ENCODE results near the gene CCDC47. TPM values are rescaled to one million over a fixed set of nuclear protein-coding genes. Genes with fewer than 3 reads are reported as not detected.
"Not testable (repeated sequence)": the region's sequence is repeated elsewhere in the genome, so short reads cannot be mapped to it uniquely, and the experiment has no call there.

Gene CCDC47
- total and polyA plus RNA-seq, 2 donors: 25.9 to 34.7 TPM

DNA sequence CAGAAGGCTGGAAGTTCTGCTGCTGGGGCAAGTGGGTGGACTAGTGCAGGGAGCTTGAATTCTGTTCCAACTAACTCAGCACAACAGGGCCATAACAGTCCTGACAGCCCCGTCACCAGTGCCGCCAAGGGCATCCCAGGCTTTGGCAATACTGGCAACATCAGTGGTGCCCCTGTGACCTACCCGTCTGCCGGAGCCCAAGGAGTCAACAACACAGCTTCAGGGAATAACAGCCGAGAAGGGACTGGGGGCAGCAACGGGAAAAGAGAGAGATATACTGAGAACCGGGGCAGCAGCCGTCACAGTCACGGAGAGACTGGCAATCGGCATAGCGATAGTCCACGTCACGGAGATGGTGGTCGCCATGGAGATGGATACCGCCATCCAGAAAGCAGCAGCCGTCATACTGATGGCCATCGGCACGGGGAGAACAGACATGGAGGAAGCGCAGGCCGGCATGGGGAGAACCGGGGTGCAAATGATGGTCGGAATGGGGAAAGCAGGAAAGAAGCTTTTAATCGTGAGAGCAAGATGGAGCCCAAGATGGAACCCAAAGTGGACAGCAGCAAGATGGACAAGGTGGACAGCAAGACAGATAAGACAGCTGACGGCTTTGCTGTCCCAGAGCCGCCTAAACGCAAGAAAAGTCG, 44.5 kb upstream of the CCDC47 start:
- peaks cover 84 to 100% of the 10 kb centered on the region in 2 donors for H3K36me3 ChIP-seq (ENCODE audit: control insufficient read depth in 2 of 2, insufficient read depth in 2 of 2, low read length in 1 of 2)
- no peak overlapping the region for H3K27ac ChIP-seq (ENCODE audit: low read depth in 1 of 2, low read length in 1 of 2)
- H3K9me3 ChIP-seq (ENCODE audit: control insufficient read depth in 2 of 2, insufficient read depth in 1 of 2, low read length in 1 of 2): no peaks in the 10 kb centered on the region
- no peak overlapping the region for H3K4me3 ChIP-seq (ENCODE audit: low read length in 2 of 2)
- no peaks in the 10 kb centered on the region for H3K4me1 ChIP-seq (ENCODE audit: control insufficient read depth in 2 of 2, insufficient read depth in 2 of 2, low read length in 2 of 2)
- no peak for DNase-seq (ENCODE audit: low read depth in 6 of 9, low spot score in 9 of 9)
- H3K27me3 ChIP-seq (ENCODE audit: control insufficient read depth in 2 of 2, insufficient read depth in 1 of 2, low read length in 1 of 2): no peaks in the 10 kb centered on the region
- WGBS: 98% methylated on average over 27 of the region's 27 CpGs

DNA sequence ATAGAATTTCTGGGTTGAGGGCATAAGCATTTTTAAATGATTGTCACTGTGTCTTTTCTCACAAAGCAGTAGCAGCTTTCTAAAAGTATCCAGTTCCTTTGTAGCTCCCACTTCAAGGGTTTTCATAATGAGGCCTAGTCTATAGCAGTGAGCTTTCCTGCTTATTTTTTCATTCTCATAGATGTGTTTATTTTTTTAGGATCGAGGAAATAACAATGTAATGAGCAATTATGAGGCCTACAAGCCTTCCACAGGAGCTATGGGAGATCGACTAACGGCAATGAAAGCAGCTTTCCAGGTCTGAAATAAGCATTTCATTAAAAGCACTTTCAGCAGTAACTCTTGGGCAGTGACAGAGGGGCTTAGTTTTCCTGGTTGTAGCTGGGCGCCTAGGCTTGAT, 43.3 kb upstream of the CCDC47 start:
- WGBS: 97% methylated on average over 4 of the region's 4 CpGs
- Histone ChIP-seq H3K4me3 (ENCODE audit: low read length in 2 of 2) (no peak overlapping the region), H3K27ac (ENCODE audit: low read depth in 1 of 2, low read length in 1 of 2) (no peak overlapping the region), H3K36me3 (ENCODE audit: control insufficient read depth in 2 of 2, insufficient read depth in 2 of 2, low read length in 1 of 2) (peaks cover 88 to 99% of the 10 kb centered on the region in 2 donors), H3K4me1 (ENCODE audit: control insufficient read depth in 2 of 2, insufficient read depth in 2 of 2, low read length in 2 of 2) (no peaks in the 10 kb centered on the region), H3K27me3 (ENCODE audit: control insufficient read depth in 2 of 2, insufficient read depth in 1 of 2, low read length in 1 of 2) (no peaks in the 10 kb centered on the region), H3K9me3 (ENCODE audit: control insufficient read depth in 2 of 2, insufficient read depth in 1 of 2, low read length in 1 of 2) (no peaks in the 10 kb centered on the region)
- DNase-seq (ENCODE audit: low read depth in 6 of 9, low spot score in 9 of 9): no peak

DNA sequence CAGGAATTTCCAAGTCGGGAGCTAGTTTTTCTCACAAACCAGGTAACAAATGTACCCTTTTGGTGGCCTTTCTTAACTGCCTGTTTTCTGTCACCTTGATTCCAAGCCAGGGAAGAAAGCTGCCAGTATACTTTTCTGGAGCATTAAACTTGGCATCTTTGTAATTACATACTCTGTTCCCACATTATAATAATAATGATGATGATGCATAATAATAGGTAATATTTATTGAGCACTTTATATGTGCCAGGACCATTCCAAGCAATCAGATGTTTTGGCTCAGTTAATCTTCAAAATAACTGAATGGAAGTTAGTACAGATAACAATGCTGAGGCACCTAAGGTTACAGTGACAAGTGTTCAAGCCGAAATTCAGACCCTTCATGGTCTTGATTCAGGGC, 42.7 kb upstream of the CCDC47 start:
- no peaks in the 10 kb centered on the region for H3K4me1 ChIP-seq (ENCODE audit: control insufficient read depth in 2 of 2, insufficient read depth in 2 of 2, low read length in 2 of 2)
- no peak overlapping the region for H3K4me3 ChIP-seq (ENCODE audit: low read length in 2 of 2)
- 98% methylated on average over 2 of the region's 2 CpGs for WGBS
- peaks cover 88 to 99% of the 10 kb centered on the region in 2 donors for H3K36me3 ChIP-seq (ENCODE audit: control insufficient read depth in 2 of 2, insufficient read depth in 2 of 2, low read length in 1 of 2)
- H3K27ac ChIP-seq (ENCODE audit: low read depth in 1 of 2, low read length in 1 of 2): no peak overlapping the region
- no peaks in the 10 kb centered on the region for H3K27me3 ChIP-seq (ENCODE audit: control insufficient read depth in 2 of 2, insufficient read depth in 1 of 2, low read length in 1 of 2)
- DNase-seq (ENCODE audit: low read depth in 6 of 9, low spot score in 9 of 9): no peak
- no peaks in the 10 kb centered on the region for H3K9me3 ChIP-seq (ENCODE audit: control insufficient read depth in 2 of 2, insufficient read depth in 1 of 2, low read length in 1 of 2)

DNA sequence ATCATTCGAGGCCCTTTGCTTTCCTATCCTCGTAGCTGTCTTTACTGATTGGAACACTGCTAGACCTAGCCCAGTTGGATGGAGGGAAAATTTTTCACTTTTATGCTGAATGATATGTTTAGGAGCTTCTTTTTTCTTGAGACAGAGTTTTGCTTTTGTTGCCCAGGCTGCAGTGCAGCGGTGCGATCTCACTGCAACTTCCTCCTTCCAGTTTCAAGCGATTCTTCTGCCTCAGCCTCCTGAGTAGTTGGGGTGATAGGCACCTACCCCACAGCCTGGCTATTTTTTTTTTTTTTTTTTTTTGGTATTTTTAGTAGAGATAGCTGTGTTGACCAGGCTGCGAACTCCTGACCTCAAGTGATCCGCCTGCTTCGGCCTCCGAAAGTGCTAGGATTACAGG, 36.6 kb upstream of the CCDC47 start:
- Histone ChIP-seq H3K4me1 (ENCODE audit: control insufficient read depth in 2 of 2, insufficient read depth in 2 of 2, low read length in 2 of 2) (no peaks in the 10 kb centered on the region), H3K27ac (ENCODE audit: low read depth in 1 of 2, low read length in 1 of 2) (no peak overlapping the region), H3K27me3 (ENCODE audit: control insufficient read depth in 2 of 2, insufficient read depth in 1 of 2, low read length in 1 of 2) (no peaks in the 10 kb centered on the region), H3K4me3 (ENCODE audit: low read length in 2 of 2) (no peak overlapping the region), H3K36me3 (ENCODE audit: control insufficient read depth in 2 of 2, insufficient read depth in 2 of 2, low read length in 1 of 2) (peaks cover 57 to 97% of the 10 kb centered on the region in 2 donors), H3K9me3 (ENCODE audit: control insufficient read depth in 2 of 2, insufficient read depth in 1 of 2, low read length in 1 of 2) (no peaks in the 10 kb centered on the region)
- DNase-seq (ENCODE audit: low read depth in 6 of 9, low spot score in 9 of 9): no peak
- 96% methylated on average over 9 of the region's 9 CpGs for WGBS

DNA sequence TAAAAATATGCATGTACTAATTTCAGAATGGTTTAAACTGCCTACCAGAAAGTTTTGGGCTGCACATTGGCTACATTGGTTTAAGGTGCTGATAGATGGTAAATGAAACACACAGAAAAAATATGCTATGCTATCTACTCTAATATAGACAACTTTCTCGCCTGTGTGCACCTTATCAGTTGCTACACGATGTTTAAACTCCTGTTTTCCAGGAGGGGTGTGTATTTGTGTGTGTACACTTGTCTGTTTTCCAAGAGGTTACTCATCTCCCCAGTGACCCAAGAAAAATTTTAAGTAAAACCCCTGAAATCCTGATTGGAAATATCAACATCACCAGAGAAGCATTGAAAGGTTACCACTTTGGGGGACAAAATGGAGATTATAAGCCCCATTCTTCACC, 32.2 kb upstream of the CCDC47 start:
- no peaks in the 10 kb centered on the region for H3K4me1 ChIP-seq (ENCODE audit: control insufficient read depth in 2 of 2, insufficient read depth in 2 of 2, low read length in 2 of 2)
- no peak for DNase-seq (ENCODE audit: low read depth in 6 of 9, low spot score in 9 of 9)
- WGBS: over 99% methylated on average over 2 of the region's 2 CpGs
- H3K27me3 ChIP-seq (ENCODE audit: control insufficient read depth in 2 of 2, insufficient read depth in 1 of 2, low read length in 1 of 2): no peaks in the 10 kb centered on the region
- H3K27ac ChIP-seq (ENCODE audit: low read depth in 1 of 2, low read length in 1 of 2): no peak overlapping the region
- no peaks in the 10 kb centered on the region for H3K9me3 ChIP-seq (ENCODE audit: control insufficient read depth in 2 of 2, insufficient read depth in 1 of 2, low read length in 1 of 2)
- peaks cover 40 to 91% of the 10 kb centered on the region in 2 donors for H3K36me3 ChIP-seq (ENCODE audit: control insufficient read depth in 2 of 2, insufficient read depth in 2 of 2, low read length in 1 of 2)
- no peak overlapping the region for H3K4me3 ChIP-seq (ENCODE audit: low read length in 2 of 2)

DNA sequence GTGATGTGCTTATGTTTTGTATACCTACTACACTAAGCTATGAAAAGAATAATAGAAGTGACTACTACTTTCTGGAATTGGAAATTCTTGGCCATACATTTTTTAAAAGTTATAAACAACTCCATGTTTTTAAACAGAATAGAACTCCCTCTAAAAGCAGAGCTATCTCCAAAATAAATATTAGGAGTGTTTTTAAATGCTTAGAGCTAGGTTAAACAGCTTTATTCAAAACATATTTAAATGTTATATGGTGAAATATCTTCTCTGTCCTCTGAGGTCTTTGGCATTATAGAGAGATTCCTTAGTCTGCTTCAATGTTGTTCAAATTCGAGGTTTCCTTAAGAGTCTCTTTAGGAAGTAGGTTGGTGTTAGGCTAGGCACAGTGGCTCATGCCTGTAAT, 30.9 kb upstream of the CCDC47 start:
- no peak overlapping the region for H3K4me3 ChIP-seq (ENCODE audit: low read length in 2 of 2)
- H3K27ac ChIP-seq (ENCODE audit: low read depth in 1 of 2, low read length in 1 of 2): no peak overlapping the region
- no peaks in the 10 kb centered on the region for H3K4me1 ChIP-seq (ENCODE audit: control insufficient read depth in 2 of 2, insufficient read depth in 2 of 2, low read length in 2 of 2)
- H3K36me3 ChIP-seq (ENCODE audit: control insufficient read depth in 2 of 2, insufficient read depth in 2 of 2, low read length in 1 of 2): peaks cover 41 to 91% of the 10 kb centered on the region in 2 donors
- no peaks in the 10 kb centered on the region for H3K9me3 ChIP-seq (ENCODE audit: control insufficient read depth in 2 of 2, insufficient read depth in 1 of 2, low read length in 1 of 2)
- no peaks in the 10 kb centered on the region for H3K27me3 ChIP-seq (ENCODE audit: control insufficient read depth in 2 of 2, insufficient read depth in 1 of 2, low read length in 1 of 2)
- no peak for DNase-seq (ENCODE audit: low read depth in 6 of 9, low spot score in 9 of 9)
- 97% methylated on average over 1 of the region's 1 CpG for WGBS

DNA sequence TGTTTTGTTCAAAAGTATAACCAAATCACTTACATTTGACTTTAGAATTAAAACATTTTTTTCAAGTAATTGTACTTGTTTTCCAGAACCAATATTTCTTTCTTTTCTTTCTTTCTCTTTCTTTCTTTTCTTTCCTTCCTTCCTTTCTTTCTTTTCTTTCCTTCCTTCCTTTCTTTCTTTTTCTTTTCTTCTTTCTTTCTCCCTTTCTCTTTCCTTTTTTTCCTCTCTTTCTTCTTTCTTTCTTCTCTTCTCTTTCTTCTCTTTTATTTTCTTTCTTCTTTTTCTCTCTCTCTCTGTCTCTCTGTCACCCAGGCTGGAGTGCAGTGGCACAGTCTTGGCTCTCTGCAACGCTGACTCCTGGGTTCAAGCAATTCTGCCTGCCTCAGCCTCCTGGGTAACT, 27.4 kb upstream of the CCDC47 start:
- H3K27ac ChIP-seq (ENCODE audit: low read depth in 1 of 2, low read length in 1 of 2): no peak overlapping the region
- DNase-seq (ENCODE audit: low read depth in 6 of 9, low spot score in 9 of 9): no peak
- H3K27me3 ChIP-seq (ENCODE audit: control insufficient read depth in 2 of 2, insufficient read depth in 1 of 2, low read length in 1 of 2): no peaks in the 10 kb centered on the region
- H3K4me3 ChIP-seq (ENCODE audit: low read length in 2 of 2): no peak overlapping the region
- no peaks in the 10 kb centered on the region for H3K9me3 ChIP-seq (ENCODE audit: control insufficient read depth in 2 of 2, insufficient read depth in 1 of 2, low read length in 1 of 2)
- no peaks in the 10 kb centered on the region for H3K4me1 ChIP-seq (ENCODE audit: control insufficient read depth in 2 of 2, insufficient read depth in 2 of 2, low read length in 2 of 2)
- peaks cover 36 to 91% of the 10 kb centered on the region in 2 donors for H3K36me3 ChIP-seq (ENCODE audit: control insufficient read depth in 2 of 2, insufficient read depth in 2 of 2, low read length in 1 of 2)
- 98% methylated on average over 1 of the region's 1 CpG for WGBS

DNA sequence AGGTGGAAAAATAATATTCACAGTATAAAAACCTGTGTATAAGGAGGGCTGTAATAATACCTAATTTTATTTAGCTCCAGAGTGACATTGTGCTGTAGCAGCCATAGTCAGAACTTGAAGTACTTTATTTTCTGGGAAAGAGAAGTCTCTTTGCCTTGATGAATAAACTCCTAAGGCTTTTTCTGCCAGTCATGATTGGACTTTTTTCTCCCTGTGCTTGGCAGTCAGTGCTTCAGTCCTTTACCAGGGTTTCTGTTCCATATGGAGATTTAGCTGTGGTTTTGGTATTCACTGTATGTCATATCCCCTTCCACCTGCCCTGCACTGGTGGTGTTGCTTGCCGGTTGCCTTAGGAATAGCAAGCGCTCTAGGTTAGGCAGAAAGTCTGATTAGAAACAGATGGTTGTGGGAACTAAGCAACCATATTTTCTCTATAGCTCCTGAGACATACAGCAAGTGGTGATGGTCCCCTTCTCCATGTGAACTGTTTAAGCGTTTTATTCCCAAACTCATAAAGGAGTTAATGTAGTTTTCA, 25.2 kb upstream of the CCDC47 start:
- H3K27ac ChIP-seq (ENCODE audit: low read depth in 1 of 2, low read length in 1 of 2): no peak overlapping the region
- no peaks in the 10 kb centered on the region for H3K4me1 ChIP-seq (ENCODE audit: control insufficient read depth in 2 of 2, insufficient read depth in 2 of 2, low read length in 2 of 2)
- no peaks in the 10 kb centered on the region for H3K9me3 ChIP-seq (ENCODE audit: control insufficient read depth in 2 of 2, insufficient read depth in 1 of 2, low read length in 1 of 2)
- 98% methylated on average over 3 of the region's 3 CpGs for WGBS
- H3K27me3 ChIP-seq (ENCODE audit: control insufficient read depth in 2 of 2, insufficient read depth in 1 of 2, low read length in 1 of 2): no peaks in the 10 kb centered on the region
- peaks cover 39 to 88% of the 10 kb centered on the region in 2 donors for H3K36me3 ChIP-seq (ENCODE audit: control insufficient read depth in 2 of 2, insufficient read depth in 2 of 2, low read length in 1 of 2)
- no peak overlapping the region for H3K4me3 ChIP-seq (ENCODE audit: low read length in 2 of 2)
- DNase-seq (ENCODE audit: low read depth in 6 of 9, low spot score in 9 of 9): no peak

DNA sequence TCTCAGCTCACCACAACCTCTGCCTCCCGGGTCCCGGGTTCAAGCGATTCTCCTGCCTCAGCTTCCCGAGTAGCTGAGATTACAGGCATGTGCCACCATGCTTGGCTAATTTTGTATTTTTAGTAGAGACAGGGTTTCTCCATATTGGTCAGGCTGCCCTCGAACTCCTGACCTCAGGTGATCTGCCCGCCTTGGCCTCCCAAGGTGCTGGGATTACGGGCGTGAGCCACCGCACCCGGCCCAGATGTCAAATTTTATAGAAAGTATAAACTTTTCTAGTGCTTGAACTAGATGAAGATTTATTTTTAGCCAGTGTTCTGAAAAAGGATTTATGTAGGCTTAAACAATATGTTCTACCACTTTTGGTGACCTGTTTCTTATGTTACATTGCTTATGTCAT, 23.0 kb upstream of the CCDC47 start:
- not testable (repeated sequence) for H3K9me3 ChIP-seq (ENCODE audit: control insufficient read depth in 2 of 2, insufficient read depth in 1 of 2, low read length in 1 of 2)
- peaks cover 39 to 86% of the 10 kb centered on the region in 2 donors for H3K36me3 ChIP-seq (ENCODE audit: control insufficient read depth in 2 of 2, insufficient read depth in 2 of 2, low read length in 1 of 2)
- 97% methylated on average over 10 of the region's 10 CpGs for WGBS

More for the DNA sequence above, 23.0 kb upstream of the CCDC47 start:
- H3K27me3 ChIP-seq (ENCODE audit: control insufficient read depth in 2 of 2, insufficient read depth in 1 of 2, low read length in 1 of 2); H3K4me3 ChIP-seq (ENCODE audit: low read length in 2 of 2); H3K4me1 ChIP-seq (ENCODE audit: control insufficient read depth in 2 of 2, insufficient read depth in 2 of 2, low read length in 2 of 2); DNase-seq (ENCODE audit: low read depth in 6 of 9, low spot score in 9 of 9); H3K27ac ChIP-seq (ENCODE audit: low read depth in 1 of 2, low read length in 1 of 2): not testable (repeated sequence)

Measured in thymus (tissue), 11 donors.